Measurements from ENCODE around the gene TAS2R38.

The TAS2R38 gene

GRCh38 chr7:141973673-141974072, at the start of gene TAS2R38:
TSS of gene TAS2R38 (minus strand) at chr7:141973773. CDS start at chr7:141973689, 84 bp downstream.
- H3K36me3 ChIP-seq (ENCODE audit: control insufficient read depth, insufficient read depth, low read length) = no peaks in the 10 kb centered on the region
- H3K27ac ChIP-seq (ENCODE audit: low read depth, low read length) = no peak within 1 kb of the TSS
- H3K4me3 ChIP-seq (ENCODE audit: low read depth, low read length) = no peak within 1 kb of the TSS
- H3K9me3 ChIP-seq (ENCODE audit: control insufficient read depth, insufficient read depth, low read length) = no peaks in the 10 kb centered on the region
- H3K9ac ChIP-seq (ENCODE audit: low read depth, low read length) = no peak within 1 kb of the TSS
- H3K27me3 ChIP-seq (ENCODE audit: control insufficient read depth, insufficient read depth, low read length) = no peaks in the 10 kb centered on the region
- peaks cover 6% of the 10 kb centered on the region; the same call in 1 of the 2 replicates for H3K4me1 ChIP-seq (ENCODE audit: control insufficient read depth, insufficient read depth, low read length)

GRCh38 chr7:142018154-142018553, 44.6 kb upstream of the TAS2R38 start:
- H3K27ac ChIP-seq (ENCODE audit: low read depth, low read length) = no peak overlapping the region
- H3K36me3 ChIP-seq (ENCODE audit: control insufficient read depth, insufficient read depth, low read length) = no peaks in the 10 kb centered on the region
- no peaks in the 10 kb centered on the region for H3K9me3 ChIP-seq (ENCODE audit: control insufficient read depth, insufficient read depth, low read length)
- H3K4me1 ChIP-seq (ENCODE audit: control insufficient read depth, insufficient read depth, low read length) = peaks cover 6% of the 10 kb centered on the region; the same call in 1 of the 2 replicates
- H3K4me3 ChIP-seq (ENCODE audit: low read depth, low read length) = no peak overlapping the region
- H3K9ac ChIP-seq (ENCODE audit: low read depth, low read length) = no peak overlapping the region
- no peaks in the 10 kb centered on the region for H3K27me3 ChIP-seq (ENCODE audit: control insufficient read depth, insufficient read depth, low read length)

GRCh38 chr7:142017451-142017850, 43.9 kb upstream of the TAS2R38 start:
- no peak overlapping the region for H3K9ac ChIP-seq (ENCODE audit: low read depth, low read length)
- H3K27me3 ChIP-seq (ENCODE audit: control insufficient read depth, insufficient read depth, low read length) = no peaks in the 10 kb centered on the region
- H3K9me3 ChIP-seq (ENCODE audit: control insufficient read depth, insufficient read depth, low read length) = no peaks in the 10 kb centered on the region
- no peaks in the 10 kb centered on the region for H3K36me3 ChIP-seq (ENCODE audit: control insufficient read depth, insufficient read depth, low read length)
- H3K4me3 ChIP-seq (ENCODE audit: low read depth, low read length) = no peak overlapping the region
- no peak overlapping the region for H3K27ac ChIP-seq (ENCODE audit: low read depth, low read length)
- peaks cover 6% of the 10 kb centered on the region; the same call in 1 of the 2 replicates for H3K4me1 ChIP-seq (ENCODE audit: control insufficient read depth, insufficient read depth, low read length)

DNA sequence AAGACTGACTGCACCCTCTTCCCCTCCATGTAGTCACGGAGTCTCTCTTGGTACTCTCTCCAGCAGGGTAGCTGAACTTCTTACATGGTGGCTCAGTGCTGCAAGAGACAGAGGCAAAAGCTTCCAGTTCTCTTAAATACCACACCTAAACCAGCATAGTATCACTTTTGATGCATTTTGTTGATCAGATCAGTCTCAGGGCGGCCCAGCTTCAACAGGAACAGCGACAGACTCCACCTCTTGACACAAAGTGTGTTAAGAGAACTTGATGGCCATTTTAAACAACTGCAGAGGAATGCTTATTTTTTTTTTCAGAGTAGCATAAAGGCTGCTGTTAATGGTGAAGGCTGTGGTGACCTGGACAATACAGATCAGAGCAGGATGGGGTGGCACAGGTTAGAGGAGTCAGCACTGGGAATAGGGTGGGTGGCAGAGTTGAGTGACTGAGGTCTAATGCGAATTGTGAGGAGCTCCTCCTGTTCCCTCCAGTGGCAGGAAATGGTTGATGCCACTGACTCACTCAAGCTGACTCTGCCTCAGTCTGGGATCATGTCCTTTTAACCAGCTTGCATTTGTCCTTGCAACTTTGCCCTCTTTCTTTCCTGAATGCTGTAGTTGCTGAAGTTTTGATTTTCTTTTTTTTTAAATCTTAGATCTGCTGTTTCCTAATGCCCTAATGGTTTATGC, 39.4 kb upstream of the TAS2R38 start:
- no peak overlapping the region for H3K4me3 ChIP-seq (ENCODE audit: low read depth, low read length)

DNA sequence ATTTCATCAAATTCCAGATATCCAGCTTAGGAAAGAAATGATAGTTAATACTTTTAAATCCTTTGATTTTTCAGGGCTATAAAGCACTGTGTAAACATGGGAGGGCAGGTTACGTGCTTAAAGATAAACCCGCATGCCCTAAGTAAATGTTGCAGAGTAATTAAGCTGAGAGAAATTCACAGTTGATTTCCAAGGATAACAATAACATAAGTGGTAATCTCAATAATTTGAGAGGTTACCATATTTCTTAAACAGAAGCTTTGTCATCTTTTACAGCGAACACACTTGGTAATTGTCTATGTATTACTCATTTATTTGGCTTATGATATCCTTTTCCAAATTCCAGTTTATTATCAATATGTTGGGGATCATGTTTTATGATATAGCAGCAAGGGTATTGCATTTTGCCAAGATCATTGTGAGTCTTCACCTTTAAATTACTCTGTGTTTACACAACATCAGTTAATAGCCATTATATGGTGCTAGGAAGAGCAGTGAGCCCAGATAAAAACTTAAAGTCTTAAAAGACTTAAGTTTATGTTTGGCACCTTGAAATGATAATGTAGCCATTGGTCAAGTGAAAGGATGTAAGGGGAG, 37.5 kb upstream of the TAS2R38 start:
- Histone ChIP-seq H3K27ac (ENCODE audit: low read depth, low read length) (no peak overlapping the region), H3K9me3 (ENCODE audit: control insufficient read depth, insufficient read depth, low read length) (no peaks in the 10 kb centered on the region), H3K9ac (ENCODE audit: low read depth, low read length) (no peak overlapping the region), H3K4me1 (ENCODE audit: control insufficient read depth, insufficient read depth, low read length) (no peaks in the 10 kb centered on the region), H3K4me3 (ENCODE audit: low read depth, low read length) (no peak overlapping the region), H3K36me3 (ENCODE audit: control insufficient read depth, insufficient read depth, low read length) (no peaks in the 10 kb centered on the region), H3K27me3 (ENCODE audit: control insufficient read depth, insufficient read depth, low read length) (no peaks in the 10 kb centered on the region)

More for the DNA sequence above, 39.4 kb upstream of the TAS2R38 start:
- H3K36me3 ChIP-seq (ENCODE audit: control insufficient read depth, insufficient read depth, low read length) = no peaks in the 10 kb centered on the region
- no peaks in the 10 kb centered on the region for H3K9me3 ChIP-seq (ENCODE audit: control insufficient read depth, insufficient read depth, low read length)
- H3K27ac ChIP-seq (ENCODE audit: low read depth, low read length) = no peak overlapping the region
- H3K9ac ChIP-seq (ENCODE audit: low read depth, low read length) = no peak overlapping the region
- H3K27me3 ChIP-seq (ENCODE audit: control insufficient read depth, insufficient read depth, low read length) = no peaks in the 10 kb centered on the region
- H3K4me1 ChIP-seq (ENCODE audit: control insufficient read depth, insufficient read depth, low read length) = peaks cover 1% of the 10 kb centered on the region; the same call in 1 of the 2 replicates

DNA sequence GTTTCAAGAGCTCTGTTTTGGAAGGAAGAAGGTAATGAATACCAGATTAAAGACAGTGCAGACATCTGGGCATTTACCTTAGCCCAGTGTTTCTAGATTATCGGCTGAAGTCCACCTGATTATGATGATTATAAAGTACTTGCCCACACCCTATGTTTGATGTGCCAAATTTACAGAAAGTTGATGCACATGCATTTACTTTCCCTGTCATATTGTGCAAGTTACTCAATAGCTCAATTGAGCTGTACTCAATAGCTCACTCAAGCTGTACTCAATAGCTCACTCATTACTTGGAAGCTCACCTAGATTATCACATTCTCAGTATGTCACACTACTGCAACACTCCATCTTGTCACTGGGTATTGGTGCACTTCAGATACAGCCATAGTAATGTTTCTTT, 35.6 kb upstream of the TAS2R38 start:
- Histone ChIP-seq H3K27ac (ENCODE audit: low read depth, low read length) (no peak overlapping the region), H3K9me3 (ENCODE audit: control insufficient read depth, insufficient read depth, low read length) (no peaks in the 10 kb centered on the region), H3K36me3 (ENCODE audit: control insufficient read depth, insufficient read depth, low read length) (no peaks in the 10 kb centered on the region), H3K27me3 (ENCODE audit: control insufficient read depth, insufficient read depth, low read length) (no peaks in the 10 kb centered on the region), H3K4me3 (ENCODE audit: low read depth, low read length) (no peak overlapping the region), H3K4me1 (ENCODE audit: control insufficient read depth, insufficient read depth, low read length) (no peaks in the 10 kb centered on the region), H3K9ac (ENCODE audit: low read depth, low read length) (no peak overlapping the region)

DNA sequence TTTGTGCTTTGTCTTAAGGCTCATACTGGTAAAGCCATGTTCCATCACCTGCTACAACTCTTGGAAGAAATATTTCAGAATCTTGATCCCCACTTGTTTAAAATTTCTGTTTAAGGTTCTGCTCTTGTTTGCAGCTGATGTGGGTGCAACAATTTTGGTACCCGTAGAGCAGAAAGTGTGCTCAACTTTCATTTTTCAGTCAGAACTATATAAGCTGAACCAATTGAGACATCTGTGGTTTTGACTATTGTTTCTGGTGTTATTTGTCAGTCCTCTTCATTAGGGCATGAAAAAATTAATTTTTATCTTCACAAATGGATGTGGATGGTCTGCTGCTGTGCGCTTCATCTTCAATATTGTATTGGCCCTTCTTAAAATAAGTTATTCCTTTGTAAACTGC, 33.0 kb upstream of the TAS2R38 start:
- H3K27ac ChIP-seq (ENCODE audit: low read depth, low read length) = no peak overlapping the region
- H3K4me3 ChIP-seq (ENCODE audit: low read depth, low read length) = no peak overlapping the region
- H3K9ac ChIP-seq (ENCODE audit: low read depth, low read length) = no peak overlapping the region
- H3K36me3 ChIP-seq (ENCODE audit: control insufficient read depth, insufficient read depth, low read length) = no peaks in the 10 kb centered on the region
- H3K27me3 ChIP-seq (ENCODE audit: control insufficient read depth, insufficient read depth, low read length) = no peaks in the 10 kb centered on the region
- H3K9me3 ChIP-seq (ENCODE audit: control insufficient read depth, insufficient read depth, low read length) = no peaks in the 10 kb centered on the region
- no peaks in the 10 kb centered on the region for H3K4me1 ChIP-seq (ENCODE audit: control insufficient read depth, insufficient read depth, low read length)

- no peak overlapping the region for H3K27ac ChIP-seq (ENCODE audit: low read depth, low read length)
Measured at GRCh38 chr7:142002179-142002578, 28.6 kb upstream of the TAS2R38 start.

DNA sequence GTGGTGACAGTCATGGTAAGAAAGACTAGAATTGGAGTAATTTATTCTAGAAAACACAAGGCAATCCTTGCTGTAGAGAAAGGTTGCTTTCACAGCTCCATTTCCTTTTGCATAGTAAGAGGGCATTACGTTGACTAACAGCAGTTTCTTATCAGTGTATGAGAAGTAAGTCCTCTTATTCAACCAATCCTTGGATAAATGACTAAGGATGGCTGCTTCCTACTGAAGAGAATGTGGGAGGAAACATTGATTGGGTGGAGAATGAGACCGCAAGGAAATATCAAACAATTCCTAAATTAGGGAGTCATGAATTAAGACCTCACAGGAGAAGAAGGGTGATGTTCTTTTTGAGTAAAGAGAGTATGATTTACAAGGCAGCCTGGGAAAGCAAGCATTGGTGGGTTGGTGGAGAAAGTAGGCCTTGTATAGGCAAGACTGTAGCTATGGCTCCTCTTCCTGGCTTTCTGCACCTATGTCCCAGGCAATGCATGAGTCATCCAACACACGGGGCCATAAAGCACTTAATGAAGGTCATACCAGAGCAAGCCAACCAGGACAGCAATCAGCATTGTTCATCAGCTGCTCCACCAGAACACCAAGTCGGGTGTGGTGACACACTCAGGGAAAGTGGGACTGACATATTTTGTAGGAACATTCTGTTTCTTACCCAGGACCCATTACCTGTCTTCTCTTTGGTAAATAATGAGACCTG, 27.7 kb upstream of the TAS2R38 start:
- Histone ChIP-seq H3K36me3 (ENCODE audit: control insufficient read depth, insufficient read depth, low read length) (no peaks in the 10 kb centered on the region), H3K9ac (ENCODE audit: low read depth, low read length) (no peak overlapping the region), H3K4me3 (ENCODE audit: low read depth, low read length) (no peak overlapping the region), H3K27ac (ENCODE audit: low read depth, low read length) (no peak overlapping the region), H3K4me1 (ENCODE audit: control insufficient read depth, insufficient read depth, low read length) (no peaks in the 10 kb centered on the region), H3K9me3 (ENCODE audit: control insufficient read depth, insufficient read depth, low read length) (no peaks in the 10 kb centered on the region), H3K27me3 (ENCODE audit: control insufficient read depth, insufficient read depth, low read length) (no peaks in the 10 kb centered on the region)

More at GRCh38 chr7:142002179-142002578, 28.6 kb upstream of the TAS2R38 start:
- H3K9ac ChIP-seq (ENCODE audit: low read depth, low read length) = no peak overlapping the region
- no peaks in the 10 kb centered on the region for H3K27me3 ChIP-seq (ENCODE audit: control insufficient read depth, insufficient read depth, low read length)
- no peaks in the 10 kb centered on the region for H3K4me1 ChIP-seq (ENCODE audit: control insufficient read depth, insufficient read depth, low read length)
- no peak overlapping the region for H3K4me3 ChIP-seq (ENCODE audit: low read depth, low read length)
- no peaks in the 10 kb centered on the region for H3K36me3 ChIP-seq (ENCODE audit: control insufficient read depth, insufficient read depth, low read length)
- H3K9me3 ChIP-seq (ENCODE audit: control insufficient read depth, insufficient read depth, low read length) = no peaks in the 10 kb centered on the region

DNA sequence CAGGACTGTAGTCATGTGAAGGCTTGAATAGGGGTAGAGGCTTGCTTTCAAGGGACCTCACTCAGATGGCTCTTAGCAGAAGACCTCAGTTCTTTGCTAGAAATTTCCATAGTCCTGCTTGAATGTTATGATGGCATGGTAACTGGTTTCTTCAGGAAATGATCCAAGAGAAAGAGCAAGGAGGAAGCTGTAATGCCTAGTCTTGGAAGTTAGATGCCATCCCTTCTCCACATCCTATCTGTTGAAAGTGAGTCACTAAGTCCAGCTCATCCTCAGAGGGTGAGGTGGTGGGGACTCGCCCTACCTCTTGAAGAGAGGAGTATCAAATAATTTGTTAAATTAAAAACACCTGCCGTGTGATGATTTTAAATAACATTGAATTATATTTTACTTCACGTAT, 26.7 kb upstream of the TAS2R38 start:
- Histone ChIP-seq H3K9me3 (ENCODE audit: control insufficient read depth, insufficient read depth, low read length) (no peaks in the 10 kb centered on the region), H3K4me1 (ENCODE audit: control insufficient read depth, insufficient read depth, low read length) (no peaks in the 10 kb centered on the region), H3K9ac (ENCODE audit: low read depth, low read length) (no peak overlapping the region), H3K27ac (ENCODE audit: low read depth, low read length) (no peak overlapping the region), H3K4me3 (ENCODE audit: low read depth, low read length) (no peak overlapping the region), H3K36me3 (ENCODE audit: control insufficient read depth, insufficient read depth, low read length) (no peaks in the 10 kb centered on the region), H3K27me3 (ENCODE audit: control insufficient read depth, insufficient read depth, low read length) (no peaks in the 10 kb centered on the region)

DNA sequence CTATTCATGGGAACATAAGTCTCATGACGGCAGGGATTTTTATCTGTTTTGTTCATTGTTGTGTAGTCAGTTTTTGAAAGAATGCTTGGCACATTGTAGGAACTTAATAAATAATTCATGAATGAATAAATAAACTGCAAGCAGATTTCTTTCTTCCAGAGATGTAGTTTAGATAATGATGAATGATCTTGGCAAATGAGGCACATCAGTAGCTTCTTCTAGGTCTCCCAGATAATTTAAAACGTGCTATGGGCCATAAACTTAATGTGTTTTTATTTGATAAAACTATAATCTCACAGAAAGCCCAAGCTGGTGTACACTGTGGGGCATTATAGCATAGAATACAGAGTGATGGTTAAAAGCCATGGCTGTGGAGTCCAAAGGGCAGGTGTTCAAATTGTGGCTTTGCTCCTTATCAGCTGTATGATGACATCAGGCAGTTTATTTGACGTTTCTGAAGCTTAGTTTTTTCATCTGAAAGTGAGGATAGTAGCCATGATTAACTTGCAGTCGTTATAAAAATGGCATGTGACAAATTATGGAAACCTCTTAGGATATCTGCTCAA, 25.6 kb upstream of the TAS2R38 start:
- H3K4me3 ChIP-seq (ENCODE audit: low read depth, low read length) = no peak overlapping the region
- no peaks in the 10 kb centered on the region for H3K27me3 ChIP-seq (ENCODE audit: control insufficient read depth, insufficient read depth, low read length)
- H3K36me3 ChIP-seq (ENCODE audit: control insufficient read depth, insufficient read depth, low read length) = no peaks in the 10 kb centered on the region
- H3K27ac ChIP-seq (ENCODE audit: low read depth, low read length) = no peak overlapping the region
- H3K9me3 ChIP-seq (ENCODE audit: control insufficient read depth, insufficient read depth, low read length) = no peaks in the 10 kb centered on the region
- no peak overlapping the region for H3K9ac ChIP-seq (ENCODE audit: low read depth, low read length)
- no peaks in the 10 kb centered on the region for H3K4me1 ChIP-seq (ENCODE audit: control insufficient read depth, insufficient read depth, low read length)

Data from HUES48 (cell line).